CD4-positive, alpha-beta T cell treated with Interleukin-10 for 1 hour (primary cell): ENCODE results near the gene MTMR6.

ENCODE experiments used
- DNase-seq: peaks from one replicate; pipeline ENCODE4 v3.0.0-alpha.2; 2020

Gene MTMR6

GRCh38 chr13:25214491-25215252 is 72.6 kb downstream of the MTMR6 start:
- DNase-seq = no peak

GRCh38 chr13:25213715-25214114 is 73.6 kb downstream of the MTMR6 start:
- no peak for DNase-seq

- DNase-seq = no peak
Measured at GRCh38 chr13:25210842-25211569, 76.3 kb downstream of the MTMR6 start.

GRCh38 chr13:25207291-25207810 is 79.9 kb downstream of the MTMR6 start:
- no peak for DNase-seq

- no peak for DNase-seq
Measured at GRCh38 chr13:25204863-25205262, 82.4 kb downstream of the MTMR6 start.

- DNase-seq = no peak
Measured at GRCh38 chr13:25203127-25203740, 84.1 kb downstream of the MTMR6 start.

GRCh38 chr13:25200783-25201182 is 86.5 kb downstream of the MTMR6 start:
- no peak for DNase-seq

GRCh38 chr13:25198647-25199046 is 88.6 kb downstream of the MTMR6 start:
- no peak for DNase-seq

- DNase-seq = no peak
Measured at GRCh38 chr13:25196971-25197370, 90.3 kb downstream of the MTMR6 start.
